Stimulated activated CD4-positive, alpha-beta T cell treated with anti-CD3 and anti-CD28 coated beads, Interleukin-4, amount 100 ng/mL, for 1 hour (primary cell): ENCODE measurements around the gene SEC24C.
"Not testable (repeated sequence)": the region's sequence is repeated elsewhere in the genome, so short reads cannot be mapped to it uniquely, and the experiment has no call there.

Source experiments
- DNase-seq: peaks from one replicate; pipeline ENCODE4 v3.0.0-alpha.2; 2020

SEC24C gene

DNA sequence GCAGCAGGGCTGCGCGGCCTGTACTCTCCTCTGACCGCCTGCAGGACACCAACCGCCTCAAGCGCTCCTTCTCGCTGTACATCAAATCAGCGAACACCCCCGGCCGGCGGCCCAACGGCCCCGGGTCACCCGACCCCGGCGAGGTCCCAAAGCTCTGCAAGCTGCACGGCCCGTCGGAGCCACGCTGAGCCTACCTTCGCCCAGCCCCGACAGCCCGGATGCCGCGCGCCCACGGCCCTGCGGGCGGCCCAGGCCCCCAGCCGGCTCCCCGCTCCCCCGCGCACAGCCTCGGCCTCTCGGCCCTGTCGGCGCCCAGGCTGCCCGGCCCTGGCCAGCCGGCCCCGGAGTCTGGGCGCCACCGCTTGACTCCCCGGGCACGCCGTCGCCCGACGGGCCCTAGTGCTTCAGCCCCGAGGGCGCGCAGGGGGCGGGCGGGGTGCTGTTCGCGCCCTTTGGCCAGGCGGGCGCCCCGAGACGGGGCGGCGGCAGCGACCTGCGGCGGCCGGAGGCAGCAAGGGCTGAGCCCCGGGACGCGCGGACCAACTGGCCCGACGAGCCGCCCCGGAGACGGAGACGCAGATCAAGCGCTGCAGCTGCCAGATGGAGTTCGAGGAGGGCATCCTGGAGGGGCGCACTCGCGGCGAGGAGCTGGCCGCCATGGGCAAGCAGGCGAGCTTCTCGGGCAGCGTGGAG lies 11.1 kb upstream of the SEC24C start:
- no peak for DNase-seq

DNA sequence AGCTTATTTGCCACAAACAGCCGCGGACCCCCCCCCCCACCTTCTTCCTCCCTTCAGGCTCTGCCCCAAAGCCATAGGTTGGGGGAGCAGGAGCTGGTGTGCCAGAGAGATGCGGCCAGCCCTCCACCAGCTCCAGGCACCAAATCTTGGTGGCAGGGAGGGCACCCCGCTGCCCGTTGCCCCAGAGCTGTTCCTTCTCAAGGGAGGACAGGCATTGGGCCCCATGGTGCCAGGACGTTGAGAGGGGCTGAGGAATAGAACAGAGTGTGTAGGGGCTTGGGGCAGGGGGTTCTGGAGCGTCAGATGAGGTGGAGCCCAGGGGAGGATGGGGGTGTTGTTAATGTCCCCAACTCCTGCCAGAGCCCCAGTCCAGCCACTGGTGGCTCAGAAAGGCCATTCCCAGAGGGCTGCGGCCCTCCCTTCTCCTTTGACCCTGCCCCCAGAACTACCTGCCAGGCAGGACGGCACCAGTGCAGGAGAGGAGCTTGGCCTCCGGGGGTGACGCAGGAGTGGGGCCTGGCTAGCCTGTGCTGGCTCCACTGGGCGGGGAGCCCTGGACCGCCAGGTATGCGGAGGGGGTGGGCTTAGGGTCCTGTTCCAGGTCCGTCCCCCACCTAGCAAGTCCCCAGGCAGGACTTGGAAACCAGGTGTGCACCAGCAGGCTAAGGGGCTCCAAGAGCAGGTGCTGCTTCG lies 10.0 kb upstream of the SEC24C start:
- DNase-seq: no peak

DNA sequence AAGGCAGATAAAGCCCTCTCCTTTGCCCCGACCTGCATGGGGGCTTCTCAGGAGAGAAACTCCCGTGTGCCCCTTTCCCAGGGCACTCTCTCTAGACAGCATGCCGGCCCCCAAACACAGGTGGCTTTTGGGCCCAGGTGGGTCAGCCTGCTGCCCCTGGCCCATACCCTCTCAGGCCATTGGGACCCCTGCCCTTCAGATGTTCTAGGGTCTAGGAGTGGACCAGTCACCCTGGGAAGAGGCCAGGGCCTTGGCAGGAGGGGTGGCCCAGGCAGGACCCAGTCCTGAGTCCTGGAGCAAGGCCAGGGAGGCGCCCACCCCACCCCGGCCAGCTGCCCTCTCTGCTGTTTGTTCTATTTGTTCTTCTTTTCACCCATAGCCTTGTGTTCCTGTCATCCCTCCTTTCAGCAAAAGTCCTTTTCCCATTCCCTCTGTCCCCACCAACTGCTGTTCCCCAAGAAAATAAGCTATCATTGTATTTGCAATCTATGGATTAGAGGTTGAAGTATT lies 9.3 kb upstream of the SEC24C start:
- DNase-seq: no peak

DNA sequence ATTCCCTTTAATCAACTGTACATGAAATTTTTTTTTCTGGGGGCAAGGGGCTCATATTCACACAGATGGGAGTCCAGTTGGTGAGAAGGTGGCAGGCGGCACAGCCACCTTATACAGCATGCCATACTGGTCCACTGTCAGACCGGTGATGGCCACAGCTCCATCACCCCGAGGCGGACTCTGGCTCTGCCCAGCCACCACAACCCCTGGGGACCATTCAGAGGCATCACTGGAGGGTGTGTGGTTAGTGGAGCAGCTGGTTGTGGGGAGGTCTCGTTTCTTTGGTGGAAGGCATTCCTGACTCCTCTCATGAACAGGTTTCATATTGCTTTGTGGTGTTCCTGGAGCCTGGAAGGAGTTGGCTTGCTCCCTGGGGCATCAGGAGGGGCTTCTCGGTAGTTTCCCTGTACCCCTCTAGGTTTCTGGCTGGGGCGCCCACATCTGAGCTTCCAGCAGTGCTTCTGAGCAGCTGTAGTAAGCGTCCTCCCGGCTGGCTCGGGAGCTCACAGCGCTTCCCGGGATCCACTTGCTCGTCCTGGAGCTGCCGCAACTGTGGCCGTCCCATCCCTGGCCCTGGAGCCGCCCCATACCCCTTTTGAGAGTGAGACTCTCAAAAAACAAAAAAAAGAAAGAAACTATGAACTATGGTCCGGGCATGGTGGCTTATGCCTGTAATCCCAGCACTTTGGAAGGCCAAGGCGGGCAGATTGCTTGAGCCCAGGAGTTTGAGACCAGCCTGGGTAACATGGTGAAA lies 3.5 kb upstream of the SEC24C start:
- DNase-seq: not testable (repeated sequence)

DNA sequence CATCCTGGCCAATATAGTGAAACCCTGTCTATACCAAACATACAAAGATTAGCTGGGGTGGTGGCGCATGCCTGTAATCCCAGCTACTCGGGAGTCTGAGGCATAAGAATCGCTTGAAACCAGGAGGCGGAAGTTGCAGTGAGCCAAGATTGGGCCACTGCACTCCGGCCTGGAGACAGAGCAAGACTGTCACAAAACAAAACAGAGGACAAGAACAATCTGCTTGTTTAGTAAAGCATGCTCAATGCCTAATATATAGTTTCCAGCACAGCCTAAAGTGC lies 1.8 kb upstream of the SEC24C start:
- no peak for DNase-seq

DNA sequence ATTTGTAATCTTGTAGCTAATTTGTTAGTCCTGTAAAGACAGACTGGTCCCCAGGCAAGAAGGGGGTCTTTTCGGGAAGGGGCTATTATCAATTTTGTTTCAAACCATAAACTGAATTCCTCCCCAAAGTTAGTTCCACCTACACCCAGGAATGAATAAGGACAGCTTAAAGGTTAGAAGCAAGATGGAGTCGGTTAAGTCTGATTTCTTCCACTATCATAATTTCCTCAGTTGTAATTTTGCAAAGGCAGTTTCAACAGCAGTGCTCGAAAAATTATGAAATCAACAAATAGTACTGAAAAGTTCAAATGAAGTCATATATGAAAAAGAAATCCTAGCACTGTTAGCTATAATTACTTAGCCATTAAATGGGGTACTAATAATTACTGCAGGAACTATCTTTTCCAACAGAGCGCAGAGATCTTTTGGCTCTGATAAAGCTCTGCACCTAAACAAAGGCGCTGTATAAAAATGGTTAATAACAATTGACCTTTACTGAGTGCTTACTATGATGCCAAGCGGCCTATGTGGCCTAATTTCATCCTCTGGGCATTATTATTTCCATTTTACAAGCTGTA lies 756 bp upstream of the SEC24C start:
- no peak for DNase-seq

DNA sequence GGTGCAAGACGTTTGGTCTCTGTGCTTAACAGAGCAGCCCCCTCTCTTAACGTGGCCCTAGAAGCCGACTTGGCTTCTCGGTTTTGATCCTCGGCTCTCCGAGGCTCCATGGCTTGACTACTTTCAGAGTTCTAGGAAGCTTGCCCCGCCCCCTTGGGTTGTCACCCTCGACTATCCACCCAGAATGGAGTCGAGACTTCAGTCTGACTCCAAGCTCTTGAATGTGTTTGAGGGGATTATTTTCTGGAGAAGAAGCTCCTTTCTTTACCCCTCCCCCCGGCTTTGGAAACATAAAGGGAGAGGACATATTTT lies 448 bp downstream of the SEC24C start:
- DNase-seq: peak; percentile 66

DNA sequence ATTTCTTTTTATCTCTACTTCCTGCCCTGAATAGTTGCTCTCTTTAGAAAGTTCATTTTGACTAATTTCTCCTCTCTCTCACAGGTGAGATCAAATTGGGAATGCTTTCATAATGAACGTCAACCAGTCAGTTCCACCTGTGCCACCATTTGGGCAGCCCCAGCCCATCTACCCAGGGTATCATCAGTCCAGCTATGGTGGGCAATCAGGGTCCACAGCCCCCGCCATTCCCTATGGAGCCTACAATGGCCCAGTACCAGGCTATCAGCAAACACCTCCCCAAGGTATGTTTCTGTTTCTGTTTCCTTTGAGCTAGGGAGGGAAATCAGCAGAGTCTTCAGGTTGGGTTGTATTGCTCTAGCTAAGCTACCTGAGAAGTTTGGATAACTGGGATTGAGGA lies 2.5 kb downstream of the SEC24C start:
- DNase-seq: no peak

DNA sequence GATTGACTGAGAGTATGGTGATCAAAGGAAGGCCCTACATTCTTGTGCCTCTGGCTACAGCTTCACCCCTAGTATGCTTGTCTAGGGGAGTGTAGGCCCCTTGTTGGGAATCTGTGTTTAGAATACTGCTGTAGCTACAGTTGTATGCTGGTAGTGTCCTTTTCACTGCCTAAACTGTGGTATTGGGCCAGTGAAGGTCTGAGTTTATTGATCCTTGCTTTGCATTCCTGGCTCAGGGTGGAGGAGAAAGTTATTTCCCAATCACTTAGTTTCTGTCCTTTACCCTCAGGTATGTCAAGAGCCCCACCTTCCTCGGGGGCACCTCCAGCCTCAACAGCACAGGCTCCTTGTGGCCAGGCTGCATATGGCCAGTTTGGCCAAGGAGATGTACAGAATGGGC lies 6.6 kb downstream of the SEC24C start:
- no peak for DNase-seq

DNA sequence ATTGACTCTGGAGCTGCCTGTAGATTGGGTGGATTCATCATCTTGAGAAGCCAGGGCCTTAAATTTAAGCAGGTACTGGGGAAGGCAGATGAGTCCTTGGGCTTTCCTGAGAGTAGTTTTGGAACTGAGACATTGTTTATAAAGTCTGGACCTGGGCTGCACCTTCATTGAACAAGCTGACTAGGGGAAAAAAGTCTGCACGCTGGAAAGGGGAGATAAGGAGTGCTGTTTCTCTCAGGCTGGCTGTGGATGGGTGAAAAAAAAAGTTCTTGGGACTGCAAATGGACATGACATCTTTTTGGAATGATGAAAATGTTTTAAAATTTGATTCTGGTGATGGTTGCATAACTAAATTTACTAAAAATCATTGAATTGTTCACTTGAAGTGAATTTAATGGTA lies 12.0 kb downstream of the SEC24C start:
- DNase-seq: no peak

DNA sequence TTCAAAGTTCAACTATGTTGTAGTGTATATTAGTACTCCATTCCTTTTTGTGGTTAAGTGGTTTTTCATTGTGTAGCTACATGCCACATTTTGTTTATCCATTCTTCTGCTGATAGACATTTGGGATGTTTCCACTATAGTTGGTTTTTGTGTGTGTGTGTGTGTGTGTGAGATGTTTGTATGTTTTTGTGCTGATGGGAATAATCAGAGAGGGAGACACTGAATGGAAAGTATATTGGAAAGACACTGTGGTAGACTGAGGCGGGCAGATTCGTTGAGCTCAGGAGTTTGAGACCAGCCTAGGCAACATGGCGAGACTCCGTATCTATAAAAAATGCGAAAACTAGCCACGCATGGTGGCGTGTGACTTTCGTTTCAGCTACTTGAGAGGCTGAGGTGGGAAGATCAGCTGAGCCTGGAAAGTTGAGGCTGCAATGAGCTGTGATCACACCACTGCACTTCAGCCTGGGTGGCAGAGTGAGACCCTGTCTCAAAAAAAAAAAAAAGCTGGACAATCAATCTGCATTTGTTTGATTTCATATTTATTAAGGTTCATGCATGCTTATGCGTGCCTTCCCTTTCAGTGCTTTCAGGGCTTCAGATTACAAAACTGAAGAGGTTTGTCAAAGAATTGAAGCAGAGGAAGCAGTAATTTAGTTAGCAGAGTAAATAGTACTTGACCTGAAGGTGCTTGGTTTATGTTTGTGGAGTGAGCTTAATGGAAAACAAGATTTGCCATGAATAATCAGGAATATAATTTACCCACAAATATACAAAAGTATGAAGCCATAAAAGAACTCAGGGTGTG lies 14.7 kb downstream of the SEC24C start:
- no peak for DNase-seq

DNA sequence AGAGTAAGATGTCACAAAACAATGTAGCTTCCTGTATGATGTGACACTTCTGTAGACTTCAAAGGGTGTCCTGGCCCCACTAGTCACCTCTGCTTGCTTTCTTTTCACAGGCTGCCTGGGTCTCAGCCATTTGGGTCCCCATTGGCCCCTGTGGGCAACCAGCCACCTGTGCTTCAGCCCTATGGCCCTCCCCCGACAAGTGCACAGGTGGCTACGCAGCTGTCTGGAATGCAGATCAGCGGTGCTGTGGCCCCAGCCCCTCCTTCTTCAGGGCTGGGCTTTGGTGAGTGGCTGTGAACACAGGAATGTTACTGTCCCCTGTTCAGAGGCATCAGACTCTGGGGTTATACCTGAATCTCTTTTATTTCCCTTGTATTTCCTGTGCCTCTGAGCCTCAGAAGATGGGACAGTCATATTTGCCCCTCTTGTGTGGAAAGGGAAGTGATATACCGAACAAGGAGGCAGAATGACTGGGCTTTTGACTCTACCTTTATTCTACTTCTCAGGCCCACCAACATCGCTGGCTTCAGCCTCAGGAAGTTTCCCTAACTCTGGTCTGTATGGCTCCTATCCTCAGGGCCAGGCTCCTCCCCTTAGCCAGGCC lies 15.4 kb downstream of the SEC24C start:
- no peak for DNase-seq

DNA sequence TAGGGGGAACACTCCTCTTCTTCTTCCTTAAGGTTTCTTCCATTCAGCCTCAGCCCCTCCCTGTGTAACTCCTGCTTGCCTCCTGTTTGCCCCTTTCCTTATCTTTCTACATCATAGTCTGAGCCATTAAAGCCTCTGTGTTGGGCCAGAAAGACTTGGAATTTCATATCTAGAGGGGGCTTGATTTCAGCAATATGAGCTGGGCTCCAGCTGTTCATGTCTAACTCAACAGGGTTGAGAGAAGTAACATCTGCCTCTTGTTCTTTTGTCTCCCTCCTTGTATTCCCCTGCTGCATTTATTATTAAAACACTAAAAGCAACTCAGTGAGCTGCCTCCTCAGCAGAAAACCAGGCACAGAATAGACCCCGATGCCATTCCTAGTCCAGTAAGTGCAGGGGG lies 17.6 kb downstream of the SEC24C start:
- no peak for DNase-seq

DNA sequence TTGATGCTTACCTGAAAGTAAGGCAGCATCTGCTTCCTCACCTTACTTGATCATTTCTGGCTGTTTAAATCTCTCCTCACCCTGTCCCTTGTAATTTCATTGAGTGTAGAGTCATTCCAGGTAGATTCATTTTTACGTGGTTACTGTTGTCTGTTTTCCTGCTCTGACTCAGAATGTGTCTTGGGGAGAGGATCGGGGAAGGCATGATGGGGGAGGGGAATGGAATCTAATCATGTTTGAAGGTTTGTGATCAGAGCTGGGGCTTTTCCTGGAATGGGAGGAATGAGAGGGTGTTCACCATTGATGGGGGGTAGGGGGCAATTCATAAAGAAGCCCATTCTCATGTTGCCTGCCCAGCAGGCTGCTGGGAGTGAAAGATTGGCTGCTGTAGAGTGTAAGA lies 18.7 kb downstream of the SEC24C start:
- no peak for DNase-seq

DNA sequence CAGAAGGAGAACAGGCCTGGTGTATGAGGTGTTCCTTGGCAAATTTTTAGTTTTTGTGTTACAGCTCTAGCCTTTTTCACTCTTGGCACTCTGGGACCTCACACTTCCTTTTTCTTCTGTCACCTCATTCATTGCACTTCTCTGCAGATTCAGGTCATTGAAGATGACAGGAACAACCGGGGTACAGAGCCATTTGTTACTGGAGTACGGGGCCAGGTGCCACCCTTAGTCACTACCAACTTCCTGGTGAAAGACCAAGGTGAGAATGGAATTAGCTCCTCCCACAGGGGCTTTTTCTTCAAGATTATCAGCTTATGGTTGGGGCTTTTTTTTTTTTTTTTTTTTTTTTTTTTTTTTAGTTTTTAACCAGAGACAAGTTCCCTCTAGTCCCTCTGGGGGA lies 19.2 kb downstream of the SEC24C start:
- no peak for DNase-seq

DNA sequence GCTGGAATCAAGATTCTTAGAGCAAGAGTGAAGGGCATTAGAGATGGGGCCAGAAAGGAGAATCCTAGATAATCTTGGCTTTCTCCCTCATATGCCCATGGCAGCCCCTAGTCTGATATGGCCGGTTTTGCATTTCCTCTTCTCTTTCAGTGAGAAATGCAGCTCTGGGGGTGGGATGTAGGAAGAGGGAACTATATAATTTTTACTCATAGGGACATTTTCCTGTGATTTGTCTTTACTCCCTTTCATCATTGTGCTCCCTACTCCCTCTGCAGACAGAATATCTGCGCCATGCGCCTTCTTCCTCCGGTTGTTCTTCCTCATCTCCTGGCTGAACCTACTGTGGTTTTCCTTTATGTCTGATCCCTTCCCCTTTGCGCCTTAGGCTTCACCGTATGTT lies 20.9 kb downstream of the SEC24C start:
- no peak for DNase-seq

DNA sequence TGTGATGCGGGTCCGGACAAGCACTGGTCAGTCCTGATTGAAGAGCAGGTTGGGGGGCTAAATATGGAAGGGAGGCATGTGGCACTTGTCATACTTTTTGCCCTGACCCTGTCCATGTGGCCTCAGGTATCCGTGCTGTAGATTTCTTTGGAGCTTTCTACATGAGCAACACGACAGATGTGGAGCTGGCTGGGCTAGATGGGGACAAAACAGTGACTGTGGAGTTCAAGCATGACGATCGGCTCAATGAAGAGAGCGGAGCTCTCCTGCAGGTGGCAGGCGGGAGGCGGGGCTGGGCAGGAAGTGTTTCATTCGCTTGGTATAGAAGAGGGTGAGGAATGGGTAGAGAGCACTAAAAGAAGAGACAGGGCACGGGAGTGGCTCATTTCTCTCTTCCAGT lies 24.7 kb downstream of the SEC24C start:
- DNase-seq: peak; percentile 70

DNA sequence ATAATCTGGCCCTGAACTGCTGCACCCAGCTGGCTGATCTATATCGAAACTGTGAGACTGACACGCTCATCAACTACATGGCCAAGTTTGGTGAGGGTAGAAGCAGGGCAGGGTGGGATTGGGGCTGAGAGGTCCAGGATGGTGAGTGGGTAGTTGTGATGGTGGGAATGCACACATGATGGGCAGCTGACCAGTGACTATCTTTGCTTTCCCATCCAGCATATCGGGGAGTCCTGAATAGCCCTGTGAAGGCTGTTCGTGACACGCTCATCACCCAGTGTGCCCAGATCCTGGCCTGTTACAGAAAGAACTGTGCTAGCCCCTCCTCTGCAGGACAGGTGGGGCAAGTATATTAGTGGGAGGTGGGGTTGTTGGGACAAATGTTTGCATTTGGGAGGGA lies 25.2 kb downstream of the SEC24C start:
- DNase-seq: no peak

DNA sequence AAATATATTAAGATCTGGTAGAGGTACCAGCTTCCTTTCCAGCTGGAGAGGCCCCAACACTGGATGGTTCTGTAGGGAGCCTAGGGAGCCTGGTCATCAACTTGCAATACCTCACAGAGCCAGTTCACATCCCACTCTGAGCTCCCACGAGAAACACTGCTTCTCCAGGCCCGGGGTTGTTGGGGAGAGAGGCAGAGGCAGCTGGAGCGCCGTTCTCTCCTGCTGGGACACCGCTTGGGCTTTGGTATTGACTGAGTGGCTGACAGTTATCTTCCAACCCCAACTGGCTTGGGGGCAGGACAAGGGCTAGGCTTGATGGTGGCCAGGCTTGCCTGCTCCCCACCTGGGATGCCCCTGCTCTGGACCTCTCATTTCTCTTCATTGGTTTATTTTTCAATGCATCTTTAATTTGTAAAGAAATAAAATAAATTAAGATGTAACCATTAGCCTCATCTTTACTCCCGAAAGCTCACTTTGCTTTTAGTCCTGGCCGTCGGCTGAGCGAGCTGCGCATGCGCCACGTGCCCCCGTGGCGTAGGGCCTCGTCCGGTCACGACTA lies 27.6 kb downstream of the SEC24C start:
- peak; percentile 76 for DNase-seq

DNA sequence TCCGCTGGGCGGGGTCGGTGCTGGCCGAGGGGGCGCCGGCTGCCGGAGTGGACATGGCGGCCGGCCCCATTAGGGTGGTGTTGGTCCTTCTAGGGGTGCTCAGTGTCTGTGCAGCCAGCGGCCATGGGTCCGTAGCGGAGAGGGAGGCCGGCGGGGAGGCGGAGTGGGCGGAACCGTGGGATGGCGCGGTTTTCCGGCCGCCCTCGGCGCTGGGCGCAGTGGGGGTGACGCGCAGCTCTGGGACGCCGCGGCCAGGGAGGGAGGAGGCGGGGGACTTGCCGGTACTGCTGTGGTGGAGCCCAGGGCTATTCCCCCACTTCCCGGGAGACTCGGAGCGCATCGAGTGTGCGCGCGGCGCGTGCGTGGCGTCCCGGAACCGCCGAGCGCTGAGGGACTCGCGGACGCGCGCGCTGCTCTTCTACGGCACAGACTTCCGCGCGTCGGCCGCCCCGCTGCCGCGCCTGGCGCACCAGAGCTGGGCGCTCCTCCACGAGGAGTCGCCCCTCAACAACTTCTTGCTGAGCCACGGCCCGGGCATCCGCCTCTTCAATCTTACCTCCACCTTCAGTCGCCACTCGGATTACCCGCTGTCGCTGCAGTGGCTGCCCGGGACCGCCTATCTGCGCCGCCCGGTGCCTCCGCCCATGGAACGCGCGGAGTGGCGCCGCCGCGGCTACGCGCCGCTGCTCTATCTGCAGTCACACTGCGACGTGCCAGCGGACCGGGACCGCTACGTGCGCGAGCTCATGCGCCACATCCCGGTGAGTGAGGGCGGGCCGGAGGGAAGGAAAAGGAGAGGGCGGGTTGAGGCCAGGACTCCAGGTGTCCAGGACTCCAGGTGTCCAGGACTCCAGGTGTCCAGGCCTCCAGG lies 28.3 kb downstream of the SEC24C start:
- DNase-seq: peak; percentile 74

DNA sequence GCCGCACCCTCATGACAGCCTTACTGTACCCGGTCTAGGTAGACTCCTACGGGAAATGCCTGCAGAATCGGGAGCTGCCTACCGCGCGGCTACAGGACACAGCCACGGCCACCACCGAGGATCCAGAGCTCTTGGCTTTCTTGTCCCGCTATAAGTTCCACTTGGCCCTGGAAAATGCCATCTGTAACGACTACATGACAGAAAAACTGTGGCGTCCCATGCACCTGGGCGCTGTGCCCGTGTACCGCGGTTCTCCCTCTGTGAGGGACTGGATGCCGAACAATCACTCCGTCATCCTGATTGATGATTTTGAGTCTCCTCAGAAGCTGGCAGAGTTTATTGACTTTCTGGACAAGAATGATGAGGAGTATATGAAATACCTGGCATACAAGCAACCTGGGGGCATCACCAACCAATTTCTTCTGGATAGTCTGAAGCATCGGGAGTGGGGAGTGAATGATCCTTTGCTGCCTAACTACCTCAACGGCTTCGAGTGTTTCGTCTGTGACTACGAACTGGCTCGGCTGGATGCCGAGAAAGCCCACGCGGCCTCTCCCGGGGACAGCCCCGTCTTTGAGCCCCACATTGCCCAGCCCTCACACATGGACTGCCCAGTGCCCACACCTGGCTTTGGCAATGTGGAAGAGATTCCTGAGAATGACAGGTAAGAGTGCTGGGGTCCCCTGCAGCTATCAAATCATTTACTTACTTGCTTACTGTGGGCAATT lies 29.1 kb downstream of the SEC24C start:
- peak; percentile 30 for DNase-seq
